Measurements from ENCODE around the gene PI4KA. TPM values are rescaled to one million over a fixed set of nuclear protein-coding genes. Genes with fewer than 3 reads are reported as not detected.
"Not testable (repeated sequence)": the region's sequence is repeated elsewhere in the genome, so short reads cannot be mapped to it uniquely, and the experiment has no call there.

The PI4KA gene
- total RNA-seq, 4 donors from 2014 or later = 76.5 to 164 (median 115) TPM

DNA sequence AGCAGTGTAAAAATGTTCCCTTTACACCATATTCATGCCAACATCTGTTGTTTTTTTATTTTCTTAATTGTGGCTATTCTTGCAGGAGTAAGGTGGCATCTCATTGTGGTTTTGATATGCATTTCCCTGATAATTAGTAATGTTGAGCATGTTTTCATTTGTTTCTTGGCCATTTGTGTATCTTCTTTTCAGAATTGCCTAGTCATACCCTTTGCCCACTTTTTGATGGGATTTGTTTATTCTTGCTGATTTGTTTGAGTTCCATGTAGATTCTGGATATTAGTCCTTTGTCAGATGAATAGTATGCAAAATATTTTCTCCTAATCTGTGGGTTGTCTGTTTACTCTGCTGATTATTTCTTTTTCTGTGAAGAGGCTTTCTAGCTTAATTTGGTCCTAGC lies 183.6 kb downstream of the PI4KA start:
- no peak for DNase-seq (ENCODE audit: low spot score in 2 of 2)
- Histone ChIP-seq H3K4me1 (no peaks in the 10 kb centered on the region), H3K27ac (no peak overlapping the region), H3K36me3 (no peaks in the 10 kb centered on the region), H3K27me3 (peaks cover 0 to 33% of the 10 kb centered on the region in 2 donors), H3K9me3 (no peaks in the 10 kb centered on the region), H3K4me3 (no peak overlapping the region)
- no peak for TF ChIP-seq EP300 (IDR thresholded peaks at IDR 0.05)
- TF ChIP-seq CTCF (IDR thresholded peaks at IDR 0.05) = no peak
- TF ChIP-seq POLR2A (IDR thresholded peaks at IDR 0.05) = no peak

GRCh38 chr22:20673295-20674195 lies 185.1 kb downstream of the PI4KA start:
- no peak overlapping the region for H3K27ac ChIP-seq
- peaks cover 0 to 33% of the 10 kb centered on the region in 2 donors for H3K27me3 ChIP-seq
- no peak for TF ChIP-seq CTCF (IDR thresholded peaks at IDR 0.05)
- no peak for TF ChIP-seq POLR2A (IDR thresholded peaks at IDR 0.05)
- TF ChIP-seq EP300 (IDR thresholded peaks at IDR 0.05) = no peak
- no peaks in the 10 kb centered on the region for H3K4me1 ChIP-seq
- no peaks in the 10 kb centered on the region for H3K36me3 ChIP-seq
- DNase-seq (ENCODE audit: low spot score in 2 of 2) = no peak
- WGBS, 2 donors = 71 to 72% methylated on average over 5 of the region's 5 CpGs
- H3K4me3 ChIP-seq = no peak overlapping the region
- no peaks in the 10 kb centered on the region for H3K9me3 ChIP-seq

DNA sequence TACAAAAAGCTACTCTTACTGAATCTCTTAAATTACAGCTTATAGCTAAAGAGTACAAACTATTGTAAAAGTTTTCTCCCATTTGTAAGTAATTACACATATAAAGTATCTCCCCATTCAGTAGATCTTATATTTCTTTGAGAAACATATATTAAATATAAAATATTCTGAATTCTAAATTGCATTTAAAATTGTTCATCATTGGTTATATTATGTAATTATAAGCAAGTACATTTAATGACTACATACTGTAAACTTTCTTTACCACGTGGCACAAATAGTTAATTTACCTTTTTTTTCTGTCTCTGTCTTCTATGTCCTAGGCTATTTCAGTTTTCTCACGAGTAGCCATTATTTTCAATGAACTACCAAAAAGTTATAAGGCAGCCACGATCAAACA lies 185.9 kb downstream of the PI4KA start:
- Histone ChIP-seq H3K27me3 (peaks cover 0 to 33% of the 10 kb centered on the region in 2 donors), H3K4me3 (no peak overlapping the region), H3K9me3 (no peaks in the 10 kb centered on the region), H3K4me1 (no peaks in the 10 kb centered on the region), H3K36me3 (no peaks in the 10 kb centered on the region), H3K27ac (no peak overlapping the region)
- DNase-seq (ENCODE audit: low spot score in 2 of 2) = no peak
- TF ChIP-seq CTCF (IDR thresholded peaks at IDR 0.05) (no peak), EP300 (IDR thresholded peaks at IDR 0.05) (no peak), POLR2A (IDR thresholded peaks at IDR 0.05) (no peak)
- WGBS, 2 donors = 68 to 69% methylated on average over 3 of the region's 3 CpGs

DNA sequence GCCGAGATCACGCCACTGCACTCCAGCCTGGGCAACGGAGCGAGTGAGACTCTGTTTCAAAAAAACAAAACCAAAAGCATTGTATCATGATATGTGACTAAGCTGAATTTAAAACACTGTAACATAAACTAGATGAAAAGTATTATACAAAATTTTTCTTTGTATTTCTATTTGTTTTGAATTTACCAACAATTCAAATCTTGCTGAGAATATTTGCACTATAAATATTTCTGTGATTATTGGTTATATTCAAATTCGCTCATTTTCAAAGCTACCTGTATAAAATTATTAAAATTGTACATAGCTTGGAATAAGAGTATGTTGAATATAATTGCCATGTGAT lies 186.6 kb downstream of the PI4KA start:
- H3K27ac ChIP-seq = no peak overlapping the region
- H3K4me3 ChIP-seq = no peak overlapping the region
- DNase-seq (ENCODE audit: low spot score in 2 of 2) = no peak
- no peaks in the 10 kb centered on the region for H3K9me3 ChIP-seq
- H3K27me3 ChIP-seq = peaks cover 0 to 33% of the 10 kb centered on the region in 2 donors
- WGBS, 2 donors = 83 to 94% methylated on average over 5 of the region's 5 CpGs
- no peaks in the 10 kb centered on the region for H3K36me3 ChIP-seq
- no peaks in the 10 kb centered on the region for H3K4me1 ChIP-seq
- no peak for TF ChIP-seq CTCF (IDR thresholded peaks at IDR 0.05)
- no peak for TF ChIP-seq POLR2A (IDR thresholded peaks at IDR 0.05)
- TF ChIP-seq EP300 (IDR thresholded peaks at IDR 0.05) = no peak

DNA sequence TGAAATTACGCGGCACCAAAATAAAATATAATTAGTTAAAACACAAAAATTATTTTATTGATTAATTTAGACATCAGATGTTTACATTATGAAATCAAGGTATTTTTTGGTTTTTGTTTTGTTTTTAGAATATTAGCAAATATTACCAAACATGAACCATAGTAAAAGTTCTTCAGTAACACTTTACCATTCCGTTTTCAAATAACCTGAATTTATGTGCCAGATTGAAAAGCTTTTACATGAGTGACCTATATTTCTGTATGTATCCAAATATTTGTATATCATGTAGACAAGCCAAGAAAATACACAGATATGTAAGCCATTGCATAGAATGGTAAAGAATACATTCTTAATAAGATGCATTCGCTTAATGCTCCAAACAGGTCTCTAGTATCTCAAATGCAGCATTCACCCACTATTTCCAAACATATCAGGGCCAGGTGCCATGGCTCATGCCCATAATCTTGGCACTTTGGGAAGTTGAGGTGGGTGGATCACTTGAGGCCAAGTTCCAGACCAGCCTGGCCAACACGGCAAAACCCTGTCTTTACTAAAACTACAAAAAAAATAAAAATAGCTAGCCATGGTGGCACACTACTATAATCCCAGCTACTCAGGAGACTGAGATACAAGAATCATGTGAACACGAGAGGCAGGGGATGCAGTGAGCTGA lies 187.1 kb downstream of the PI4KA start:
- Histone ChIP-seq H3K27me3 (peaks cover 0 to 33% of the 10 kb centered on the region in 2 donors), H3K36me3 (no peaks in the 10 kb centered on the region), H3K27ac (no peak overlapping the region), H3K4me3 (no peak overlapping the region), H3K9me3 (no peaks in the 10 kb centered on the region), H3K4me1 (no peaks in the 10 kb centered on the region)
- no peak for DNase-seq (ENCODE audit: low spot score in 2 of 2)
- TF ChIP-seq EP300 (IDR thresholded peaks at IDR 0.05) (no peak), CTCF (IDR thresholded peaks at IDR 0.05) (no peak), POLR2A (IDR thresholded peaks at IDR 0.05) (no peak)
- WGBS, 2 donors = 75 to 76% methylated on average over 6 of the region's 6 CpGs

GRCh38 chr22:20670457-20671261 lies 188.0 kb downstream of the PI4KA start:
- not testable (repeated sequence) for H3K9me3 ChIP-seq; H3K27ac ChIP-seq; H3K36me3 ChIP-seq; H3K4me1 ChIP-seq; H3K4me3 ChIP-seq; DNase-seq (ENCODE audit: low spot score in 2 of 2)
- peaks cover 0 to 33% of the 10 kb centered on the region in 2 donors for H3K27me3 ChIP-seq
- WGBS, 2 donors = 37 to 69% methylated on average over 52 to 59 of the region's 73 CpGs

DNA sequence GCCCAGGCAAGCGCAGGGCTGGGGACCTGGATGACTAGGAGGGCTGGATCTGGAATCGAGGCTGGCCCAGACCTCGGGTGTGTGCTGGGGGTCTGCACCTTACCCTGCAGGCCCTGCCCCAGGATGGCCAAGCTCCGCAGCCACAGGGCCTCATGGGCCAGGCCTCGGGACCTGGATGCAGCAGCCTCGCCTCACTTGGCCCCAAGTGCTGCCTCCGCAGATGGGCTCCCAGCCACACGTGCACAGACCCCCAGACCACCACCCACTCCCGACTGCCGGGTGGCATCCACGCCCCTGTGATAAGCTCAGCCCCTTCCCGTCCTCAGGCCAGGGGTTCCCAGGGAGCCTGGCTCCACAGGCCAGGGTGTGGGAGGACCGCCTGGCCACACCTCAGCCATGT lies 188.7 kb downstream of the PI4KA start:
- not testable (repeated sequence) for H3K9me3 ChIP-seq; H3K27ac ChIP-seq; H3K36me3 ChIP-seq; H3K4me1 ChIP-seq; H3K4me3 ChIP-seq; DNase-seq (ENCODE audit: low spot score in 2 of 2)
- WGBS, 2 donors = 100% methylated on average over 2 of the region's 13 CpGs; no CpG with 5 or more reads in 1 of the 2 donors
- peaks cover 0 to 28% of the 10 kb centered on the region in 2 donors for H3K27me3 ChIP-seq

Data from tibial nerve (tissue), 4 donors.